Endothelial cell of hepatic sinusoid (primary cell): ENCODE measurements around the gene RINT1.
"Not testable (repeated sequence)": the region's sequence is repeated elsewhere in the genome, so short reads cannot be mapped to it uniquely, and the experiment has no call there.

Experiments used
- in situ Hi-C: cut with HindIII; loops from 2 replicates; pipeline ENCODE4 v1.10.0; 2017; ENCODE audit warnings: low sequenced_read_pairs

Gene RINT1

DNA sequence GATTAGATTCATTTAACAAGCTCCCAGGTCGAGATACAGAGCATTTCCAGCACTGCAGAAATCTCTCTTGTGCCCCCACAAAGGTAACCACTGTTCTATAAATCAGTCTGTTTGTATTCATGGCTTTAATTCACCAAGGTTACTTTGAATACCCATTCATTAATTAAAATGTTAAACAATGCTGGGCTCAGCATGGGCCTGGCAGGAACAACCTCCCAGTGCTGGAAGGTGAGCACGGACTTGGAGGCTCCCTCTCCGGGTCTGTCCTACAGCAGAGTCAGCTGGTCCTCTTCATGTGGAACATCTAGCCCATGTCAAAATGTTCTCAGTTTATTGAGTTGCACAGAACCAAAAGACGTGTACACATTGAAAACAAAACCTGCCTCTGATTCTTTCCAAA, 64.9 kb downstream of the RINT1 start:
- in situ Hi-C loops = no loop called here

DNA sequence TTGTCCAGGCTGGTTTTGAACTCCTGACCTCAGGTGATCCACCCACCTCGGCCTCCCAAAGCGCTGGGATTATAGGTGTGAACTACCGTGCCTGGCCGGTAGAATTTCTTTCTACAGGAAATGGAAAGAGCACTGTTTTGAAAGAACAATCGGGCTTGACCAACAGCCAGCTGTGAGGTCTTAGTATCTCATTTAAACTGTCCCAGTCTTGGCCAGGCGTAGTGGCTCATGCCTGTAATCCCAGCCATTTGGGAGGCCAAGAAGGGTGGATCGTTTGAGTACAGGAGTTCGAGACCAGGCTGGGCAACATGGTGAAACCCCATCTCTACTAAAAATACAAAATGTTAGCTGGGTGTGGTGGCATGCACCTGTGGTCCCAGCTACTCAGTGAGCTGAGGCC, 67.1 kb downstream of the RINT1 start:
- in situ Hi-C loops = not testable (repeated sequence)

GRCh38 chr7:105599551-105599950, 67.5 kb downstream of the RINT1 start:
- in situ Hi-C loops = no loop called here

DNA sequence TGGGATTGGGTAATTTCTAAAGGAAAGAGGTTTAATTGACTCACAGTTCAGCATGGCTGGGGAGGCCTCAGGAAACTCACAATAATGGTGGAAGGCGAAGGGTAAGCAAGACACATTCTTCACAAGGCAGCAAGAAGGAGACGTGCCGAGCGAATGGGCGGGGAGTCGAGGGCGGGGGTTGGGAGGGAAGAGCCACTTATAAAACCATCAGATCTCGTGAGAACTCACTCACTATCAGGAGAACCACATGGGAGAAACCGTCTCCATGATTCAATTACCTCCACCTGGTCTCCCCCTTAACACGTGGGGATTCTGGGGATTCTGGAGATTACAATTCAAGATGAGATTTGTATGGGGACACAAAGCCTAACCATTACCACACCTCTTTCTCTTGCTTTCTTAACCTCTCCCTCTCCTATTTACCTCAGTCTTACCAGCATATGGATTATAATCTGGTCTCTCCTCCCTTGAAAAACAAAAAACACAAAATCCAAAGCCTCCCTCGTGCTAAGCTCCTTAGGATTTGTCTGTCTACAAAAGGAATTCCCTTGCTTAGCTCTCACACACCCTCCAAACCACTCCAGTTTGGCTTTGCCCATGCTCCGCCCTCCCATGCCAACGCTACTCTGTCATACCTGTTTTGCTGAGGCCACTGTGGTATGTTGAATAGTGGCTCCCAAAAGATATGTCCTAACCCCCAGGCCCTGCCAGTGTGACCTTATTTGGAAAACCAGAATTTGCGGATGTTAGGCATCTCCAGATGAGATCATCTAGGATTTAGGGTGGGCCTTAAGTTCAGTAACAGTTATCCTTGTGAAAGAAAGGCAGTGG, 68.9 kb downstream of the RINT1 start:
- in situ Hi-C loops = no loop called here

DNA sequence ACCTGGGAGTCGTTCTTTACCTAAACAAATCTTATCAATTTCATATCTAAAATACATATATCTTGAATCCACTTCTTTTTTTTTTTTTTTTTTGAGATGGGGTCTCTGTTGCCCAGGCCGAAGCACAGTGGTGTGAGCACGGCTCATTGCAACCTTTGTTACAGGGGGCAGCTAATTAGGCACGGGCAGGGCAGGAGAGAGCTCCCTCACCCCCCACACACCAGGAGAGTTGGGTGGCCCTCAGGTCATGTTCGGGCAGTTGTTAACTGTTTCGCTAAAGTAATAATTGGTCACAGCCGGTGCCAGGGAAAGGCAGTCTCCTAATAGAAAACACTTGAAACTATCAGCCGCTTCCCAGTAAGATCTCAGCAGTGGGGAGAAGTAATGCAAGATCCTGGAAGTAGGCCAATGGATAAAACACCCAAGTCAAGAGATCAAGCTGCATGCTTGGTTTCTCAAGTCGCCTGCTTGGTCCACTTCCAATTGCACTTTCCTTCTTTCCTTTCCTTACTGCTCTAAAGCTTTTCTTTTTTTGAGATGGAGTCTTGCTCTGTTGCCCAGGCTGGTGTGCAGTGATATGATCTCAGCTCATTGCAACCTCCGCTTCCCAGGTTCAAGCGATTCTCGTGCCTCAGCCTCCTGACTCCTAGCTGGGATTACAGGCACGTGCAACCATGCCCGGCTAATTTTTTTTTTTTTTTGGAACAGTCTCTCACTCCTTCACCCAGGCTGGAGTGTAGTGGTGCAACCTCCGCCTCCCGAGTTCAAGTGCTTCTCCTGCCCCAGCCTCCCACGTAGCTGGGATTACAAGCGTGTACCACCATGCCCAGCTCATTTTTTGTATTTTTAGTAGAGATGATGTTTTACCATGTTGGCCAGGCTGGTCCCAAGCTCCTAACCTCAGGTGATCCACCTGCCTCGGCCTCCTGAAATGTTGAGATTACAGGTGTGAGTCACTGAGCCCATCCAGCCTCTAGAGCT, 70.6 kb downstream of the RINT1 start:
- in situ Hi-C loops = no loop called here

GRCh38 chr7:105610165-105610930, 78.3 kb downstream of the RINT1 start:
- in situ Hi-C loops = no loop called here

DNA sequence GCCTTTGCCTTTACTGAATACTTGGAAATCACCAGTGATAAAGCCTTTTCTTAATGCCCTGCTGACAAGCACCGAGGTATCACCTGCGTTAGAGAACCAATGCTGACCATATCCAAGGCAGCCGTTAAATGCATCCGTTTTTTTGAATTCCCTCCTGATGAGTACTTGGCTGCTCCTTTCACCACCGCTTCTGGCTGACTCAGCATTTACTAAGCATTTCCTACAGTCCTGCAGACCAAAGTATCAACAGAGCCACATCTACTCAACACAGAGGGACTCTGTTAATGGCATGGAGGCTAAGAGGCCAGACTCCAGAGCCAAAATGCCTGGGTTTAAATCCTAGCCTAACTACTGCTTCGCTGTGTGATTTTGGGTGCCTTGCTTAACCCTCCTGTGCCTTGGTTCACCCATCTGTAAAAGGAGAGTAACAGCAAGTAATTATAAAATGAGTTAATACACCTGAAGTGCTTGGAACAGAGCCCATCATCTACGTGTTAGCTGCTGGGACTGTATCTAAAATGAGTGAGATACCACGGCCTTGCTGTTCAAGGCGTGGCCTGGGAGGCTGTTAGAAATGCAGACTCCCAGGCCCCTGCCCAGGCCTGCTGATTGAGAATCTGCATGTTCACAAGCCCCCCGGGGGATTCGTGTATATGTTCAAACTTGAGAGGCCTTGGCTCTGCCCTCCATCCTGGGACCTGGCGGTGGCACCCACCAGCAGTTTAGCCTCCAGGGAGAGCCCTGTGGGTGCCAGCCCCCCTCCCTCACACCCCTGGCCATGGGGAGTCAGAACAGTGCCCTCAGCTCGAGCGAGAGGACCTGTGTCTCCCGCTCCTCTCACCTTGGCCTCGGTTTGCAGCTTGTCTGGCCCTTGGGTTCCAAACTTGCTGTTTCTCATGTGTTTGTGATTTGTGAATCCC, 80.1 kb downstream of the RINT1 start:
- in situ Hi-C loops = no loop called here

GRCh38 chr7:105612806-105613205, 80.8 kb downstream of the RINT1 start:
- in situ Hi-C loops = no loop called here

DNA sequence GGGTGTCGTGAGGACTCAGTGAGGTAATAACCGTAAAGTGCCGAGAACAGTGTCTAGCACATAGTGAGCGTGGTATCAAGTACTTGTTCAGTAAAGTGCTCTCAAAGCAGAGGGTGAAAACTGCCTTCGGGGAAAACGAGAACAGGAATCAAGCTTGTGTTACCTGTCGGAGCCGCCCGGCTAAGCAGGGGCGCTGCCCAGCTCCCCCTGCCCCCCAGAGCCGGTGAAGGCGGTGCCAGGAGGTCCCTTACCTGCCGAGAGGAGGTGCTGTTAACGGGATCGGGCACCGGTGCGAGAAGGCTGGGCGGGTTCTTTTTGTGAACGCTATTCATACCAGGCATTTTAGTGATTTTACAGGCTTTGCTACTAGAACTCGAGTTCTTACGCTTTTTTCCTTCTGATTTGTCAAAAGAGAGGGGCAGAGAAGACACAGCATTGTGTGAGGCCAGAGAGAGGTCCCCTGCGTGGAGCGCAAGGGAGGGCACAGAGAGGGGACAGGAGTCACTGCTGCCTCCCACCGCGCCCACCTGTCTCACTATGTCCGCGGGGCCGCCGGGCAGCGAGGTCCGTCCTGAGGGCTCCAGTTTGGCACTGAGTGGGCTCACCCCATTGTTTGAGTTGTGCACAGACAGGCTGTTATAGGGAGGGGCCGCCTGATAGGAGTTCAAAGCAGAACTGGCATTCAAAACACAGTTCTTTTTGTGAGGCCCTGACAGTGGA, 81.8 kb downstream of the RINT1 start:
- in situ Hi-C loops = no loop called here

- in situ Hi-C loops = no loop called here
Observed at GRCh38 chr7:105614341-105614840, 82.4 kb downstream of the RINT1 start.
